MM.1S (cell line): ENCODE measurements around the gene IL7R.

Experiments
- DNase-seq: peaks from one replicate; pipeline ENCODE4 v3.0.0-alpha.2; 2015
- H2AFZ ChIP-seq: fragments of 300-600 bp; sonication (generic); 2 replicates; pipeline ENCODE4 v1.6.0; 2016; ENCODE audit warnings: antibody characterized with exemption, low read length
- H3F3A ChIP-seq: fragments of 300-600 bp; sonication (generic); 2 replicates; pipeline ENCODE4 v1.6.1; 2016; ENCODE audit warnings: mild to moderate bottlenecking, antibody characterized with exemption, low read length, moderate library complexity, mixed read lengths; ENCODE audit not compliant: insufficient read depth
- H3K27ac ChIP-seq: fragments of 300-600 bp; sonication (generic); 2 replicates; pipeline ENCODE4 v1.5.1; 2016; ENCODE audit warnings: mild to moderate bottlenecking, low read length
- H3K27me3 ChIP-seq: fragments of 300-600 bp; sonication (generic); replicated peaks from 2 replicates; pipeline ENCODE4 v1.6.0; 2016; ENCODE audit warnings: low read length; ENCODE audit not compliant: insufficient read depth
- H3K36me3 ChIP-seq: fragments of 300-600 bp; sonication (generic); replicated peaks from 2 replicates; pipeline ENCODE4 v1.6.1; 2016; ENCODE audit warnings: mild to moderate bottlenecking, low read length, mixed read lengths; ENCODE audit not compliant: insufficient read depth
- H3K4me1 ChIP-seq: fragments of 300-600 bp; sonication (generic); 2 replicates; pipeline ENCODE4 v1.6.1; 2016; ENCODE audit warnings: low read length, mixed read lengths
- H3K4me2 ChIP-seq: fragments of 300-600 bp; sonication (generic); 2 replicates; pipeline ENCODE4 v1.6.0; 2016; ENCODE audit warnings: low read depth, low read length
- H3K4me3 ChIP-seq: fragments of 300-600 bp; sonication (generic); 2 replicates; pipeline ENCODE4 v1.5.1; 2016; ENCODE audit warnings: low read length, mixed read lengths
- H3K79me2 ChIP-seq: fragments of 300-600 bp; sonication (generic); 2 replicates; pipeline ENCODE4 v1.6.1; 2016; ENCODE audit warnings: mixed run types, low read length, mixed read lengths
- H3K9ac ChIP-seq: fragments of 300-600 bp; sonication (generic); 2 replicates; pipeline ENCODE4 v1.6.1; 2016; ENCODE audit warnings: low read length, mixed read lengths
- H3K9me2 ChIP-seq: fragments of 300-600 bp; sonication (generic); replicated peaks from 2 replicates; pipeline ENCODE4 v1.6.1; 2016; ENCODE audit warnings: mild to moderate bottlenecking, low read length, mixed read lengths; ENCODE audit not compliant: insufficient read depth
- H3K9me3 ChIP-seq: fragments of 300-600 bp; sonication (generic); replicated peaks from 2 replicates; pipeline ENCODE4 v1.6.1; 2016; ENCODE audit warnings: mild to moderate bottlenecking, low read length, mixed read lengths; ENCODE audit not compliant: insufficient read depth
- H4K20me1 ChIP-seq: fragments of 300-600 bp; sonication (generic); 2 replicates; pipeline ENCODE4 v1.6.1; 2016; ENCODE audit warnings: mild to moderate bottlenecking, low read length, moderate library complexity, mixed read lengths; ENCODE audit not compliant: insufficient read depth
- CTCF ChIP-seq: fragments of 300-600 bp; sonication (generic); IDR thresholded peaks from 2 replicates; pipeline ENCODE4 v1.5.1; 2016; ENCODE audit warnings: antibody characterized with exemption, low read length, mixed read lengths
- EZH2 ChIP-seq: fragments of 300-600 bp; sonication (generic); optimal IDR thresholded peaks from 2 replicates; pipeline ENCODE3; 2017; ENCODE audit warnings: low read depth, mild to moderate bottlenecking, antibody characterized with exemption, low read length, mixed read lengths
- EZH2phosphoT487 ChIP-seq: fragments of 300-600 bp; sonication (generic); IDR thresholded peaks from 2 replicates; pipeline ENCODE4 v1.6.1; 2018; ENCODE audit warnings: antibody characterized with exemption, low read length

The IL7R gene

DNA sequence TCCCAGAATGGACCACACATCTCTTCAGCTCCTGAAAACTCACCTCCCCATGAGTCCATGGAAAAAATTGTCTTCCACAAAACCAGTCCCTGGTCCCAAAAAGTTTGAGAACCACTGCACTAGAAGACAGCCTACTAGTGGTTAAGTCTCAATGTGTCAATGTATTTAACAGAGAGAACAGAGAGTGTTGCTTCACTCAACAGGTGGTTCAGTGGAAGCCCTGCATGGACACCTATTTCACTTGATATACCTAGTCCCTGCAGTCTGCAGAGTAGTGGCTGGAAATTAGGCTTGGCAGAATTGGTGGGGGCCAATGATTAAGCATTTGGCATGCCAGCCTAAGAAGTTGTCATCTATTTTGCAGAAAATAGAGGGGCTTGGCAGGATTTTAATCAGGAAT is 23.0 kb downstream of the IL7R start:
- no peak overlapping the region for H2AFZ ChIP-seq

DNA sequence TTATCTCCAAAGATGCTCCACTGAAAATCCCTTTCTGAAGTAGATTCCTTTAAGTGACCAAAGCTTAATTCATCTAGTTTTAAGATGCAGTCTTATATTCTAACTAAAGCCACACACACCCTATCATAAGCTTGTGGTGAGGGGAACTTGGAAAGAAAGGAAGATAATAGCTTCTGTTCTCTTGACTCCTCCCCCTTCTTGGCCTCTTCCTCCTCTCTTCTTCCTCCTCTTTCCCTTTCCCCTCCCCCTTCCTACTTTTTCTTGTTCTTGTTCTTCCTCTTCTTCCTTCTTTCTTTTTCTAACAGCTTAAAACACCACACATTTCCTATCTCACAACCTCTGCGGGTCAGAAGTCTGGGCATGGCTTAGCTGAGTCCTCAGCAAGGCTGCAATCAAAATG is 23.5 kb downstream of the IL7R start:
- DNase-seq: no peak
- Histone ChIP-seq H3K27ac (no peak overlapping the region), H3K36me3 (no peaks in the 10 kb centered on the region), H3K4me2 (no peak overlapping the region), H3K9ac (no peak overlapping the region), H3K9me2 (no peaks in the 10 kb centered on the region), H3K9me3 (no peaks in the 10 kb centered on the region), H3F3A (no peaks in the 10 kb centered on the region), H3K4me3 (no peak overlapping the region), H3K4me1 (no peaks in the 10 kb centered on the region), H3K79me2 (no peaks in the 10 kb centered on the region), H4K20me1 (no peaks in the 10 kb centered on the region), H3K27me3 (no peaks in the 10 kb centered on the region), H2AFZ (no peak overlapping the region)
- TF ChIP-seq EZH2phosphoT487 (no peak), EZH2 (no peak), CTCF (no peak)

More for the DNA sequence above, 23.0 kb downstream of the IL7R start:
- H4K20me1 ChIP-seq: no peaks in the 10 kb centered on the region
- no peaks in the 10 kb centered on the region for H3K9me2 ChIP-seq
- H3K27me3 ChIP-seq: no peaks in the 10 kb centered on the region
- H3F3A ChIP-seq: no peaks in the 10 kb centered on the region
- H3K4me3 ChIP-seq: no peak overlapping the region
- TF ChIP-seq CTCF: no peak
- TF ChIP-seq EZH2: no peak
- no peak for TF ChIP-seq EZH2phosphoT487
- H3K79me2 ChIP-seq: no peaks in the 10 kb centered on the region
- no peak overlapping the region for H3K27ac ChIP-seq
- no peaks in the 10 kb centered on the region for H3K9me3 ChIP-seq
- DNase-seq: no peak
- no peak overlapping the region for H3K4me2 ChIP-seq
- H3K36me3 ChIP-seq: no peaks in the 10 kb centered on the region
- no peak overlapping the region for H3K9ac ChIP-seq
- no peaks in the 10 kb centered on the region for H3K4me1 ChIP-seq

GRCh38 chr5:35881758-35882157 is 25.1 kb downstream of the IL7R start:
- no peaks in the 10 kb centered on the region for H3F3A ChIP-seq
- no peaks in the 10 kb centered on the region for H3K79me2 ChIP-seq
- no peaks in the 10 kb centered on the region for H3K9me3 ChIP-seq
- H3K27ac ChIP-seq: no peak overlapping the region
- H4K20me1 ChIP-seq: no peaks in the 10 kb centered on the region
- no peak for TF ChIP-seq CTCF
- TF ChIP-seq EZH2phosphoT487: no peak
- no peak for TF ChIP-seq EZH2
- H3K4me1 ChIP-seq: no peaks in the 10 kb centered on the region
- no peaks in the 10 kb centered on the region for H3K36me3 ChIP-seq
- no peak overlapping the region for H3K9ac ChIP-seq
- no peaks in the 10 kb centered on the region for H3K27me3 ChIP-seq
- no peak overlapping the region for H3K4me2 ChIP-seq
- H3K9me2 ChIP-seq: no peaks in the 10 kb centered on the region
- no peak overlapping the region for H3K4me3 ChIP-seq
- H2AFZ ChIP-seq: no peak overlapping the region
- DNase-seq: no peak
